ENCODE data around the gene NPY1R. TPM values are rescaled to one million over a fixed set of nuclear protein-coding genes. Genes with fewer than 3 reads are reported as not detected.

The NPY1R gene
- total RNA-seq, 1 experiment from 2014 or later = 0.39 TPM

DNA sequence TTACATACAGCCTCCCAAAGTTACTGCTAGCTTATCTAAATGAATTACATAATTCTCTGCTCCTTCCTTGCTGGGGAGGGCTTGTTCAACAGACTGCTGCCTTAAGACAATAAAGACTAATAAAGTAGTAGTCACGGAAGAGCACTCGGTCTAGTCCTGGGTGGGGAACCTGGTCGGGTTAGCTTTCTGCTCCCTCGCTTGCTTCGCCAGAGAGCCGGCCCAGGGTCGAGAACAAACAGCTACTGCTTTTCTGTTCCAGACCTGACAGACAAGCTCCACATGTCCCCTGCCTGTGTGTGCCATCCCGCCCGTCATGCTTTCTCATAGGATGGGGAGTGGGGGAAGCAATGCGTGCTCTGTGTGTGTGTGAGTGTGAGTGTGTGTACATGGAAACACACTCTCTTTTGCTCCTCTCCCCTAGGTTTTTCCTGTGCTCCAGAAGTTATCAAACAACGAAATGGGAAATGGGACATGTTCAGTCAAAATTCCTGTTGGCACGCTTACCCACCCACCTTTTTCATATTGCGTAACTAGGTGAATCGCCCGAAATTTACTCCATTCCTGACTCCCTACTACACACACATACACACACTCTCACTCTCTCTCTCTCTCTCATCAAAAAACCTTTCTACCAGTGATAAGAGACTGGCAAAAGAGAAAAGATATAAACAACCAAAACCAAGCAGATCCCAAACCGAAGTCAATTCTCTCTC, 1.3 kb downstream of the NPY1R start:
- no peak overlapping the region for H2AFZ ChIP-seq (ENCODE audit: low read depth, low read length, poor library complexity, severe bottlenecking)
- ATAC-seq (no peak), DNase-seq (ENCODE audit: low read depth, low spot score) (no peak)
- H3K9me2 ChIP-seq (ENCODE audit: insufficient read depth) = no peaks in the 10 kb centered on the region
- no peaks in the 10 kb centered on the region for H3K36me3 ChIP-seq (ENCODE audit: control insufficient read depth in 1 of 2, insufficient read depth in 2 of 2, low read length in 2 of 2)
- TF ChIP-seq CEBPB (IDR thresholded peaks at IDR 0.05; ENCODE audit: low read depth) (no peak), EZH2phosphoT487 (IDR thresholded peaks at IDR 0.05; ENCODE audit: borderline replicate concordance) (no peak)
- no peak overlapping the region for H3K9ac ChIP-seq (ENCODE audit: low read length)
- no peak overlapping the region for H3K4me2 ChIP-seq (ENCODE audit: low read length)
- no TSS peak for BruUV-seq (replicated peaks)
- ChIA-PET POLR2A (no interaction called here), CTCF (no interaction called here), RAD21 (ENCODE audit: low non-redundant PET in 1 of 2, low total read pairs in 2 of 2, uncharacterized antibody in 2 of 2, unreplicated experiment in 2 of 2) (no interaction called here)
- H3K27ac ChIP-seq (ENCODE audit: low read depth, low read length) = no peak overlapping the region
- no peaks in the 10 kb centered on the region for H3K79me2 ChIP-seq (ENCODE audit: insufficient read depth, low read length)
- no peaks in the 10 kb centered on the region; a peak in 1 of 4 replicates for H3K4me1 ChIP-seq (ENCODE audit: control insufficient read depth in 1 of 2, insufficient read depth in 2 of 2, low read length in 2 of 2)
- H3K27me3 ChIP-seq (ENCODE audit: insufficient read depth, low read length) = no peaks in the 10 kb centered on the region
- no peak overlapping the region for H3K4me3 ChIP-seq (replicated peaks in 1 of 2; ENCODE audit: low read depth in 1 of 2, low read length in 2 of 2)
- no peaks in the 10 kb centered on the region for H3K9me3 ChIP-seq (ENCODE audit: control insufficient read depth in 1 of 2, insufficient read depth in 1 of 2, low read depth in 1 of 2, low read length in 2 of 2)
- intact Hi-C loops (cut with micrococcal nuclease) = loop anchor here (5.0 kb wide), 1 partner anchor 834 kb away; no protein-coding TSS in a partner anchor
- no peaks in the 10 kb centered on the region for H4K20me1 ChIP-seq (ENCODE audit: insufficient read depth)

DNA sequence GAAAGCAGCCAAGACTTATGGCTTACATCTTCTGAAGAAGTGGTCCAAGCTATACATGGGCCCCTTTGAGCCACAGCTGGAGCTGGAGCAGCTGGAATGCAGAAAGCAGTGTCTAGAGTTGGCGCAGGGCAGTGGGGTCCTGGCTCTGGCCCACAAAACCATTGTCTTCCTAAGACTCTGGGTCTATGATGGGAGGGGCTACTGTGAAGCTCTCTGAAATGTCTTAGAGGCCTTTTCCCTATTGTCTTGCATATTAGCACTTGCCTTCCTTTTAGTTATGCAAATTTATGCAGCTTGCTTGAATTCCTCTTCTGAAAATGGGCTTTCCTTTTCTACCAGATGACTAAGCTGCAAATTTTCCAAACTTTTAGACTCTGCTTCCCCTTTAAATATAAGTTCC, 15.3 kb downstream of the NPY1R start:
- H4K20me1 ChIP-seq (ENCODE audit: insufficient read depth) = no peaks in the 10 kb centered on the region
- DNase-seq (ENCODE audit: low read depth, low spot score) = no peak
- ChIA-PET RAD21 (ENCODE audit: low non-redundant PET in 1 of 2, low total read pairs in 2 of 2, uncharacterized antibody in 2 of 2, unreplicated experiment in 2 of 2) (no interaction called here), POLR2A (no interaction called here), CTCF (no interaction called here)
- no peak overlapping the region for H3K27ac ChIP-seq (ENCODE audit: low read depth, low read length)
- H3K27me3 ChIP-seq (ENCODE audit: insufficient read depth, low read length) = no peaks in the 10 kb centered on the region
- no peak overlapping the region for H3K4me2 ChIP-seq (ENCODE audit: low read length)
- no TSS peak for BruUV-seq (replicated peaks)
- intact Hi-C loops (cut with micrococcal nuclease) = no loop called here
- no peaks in the 10 kb centered on the region for H3K79me2 ChIP-seq (ENCODE audit: insufficient read depth, low read length)
- H3K9me2 ChIP-seq (ENCODE audit: insufficient read depth) = no peaks in the 10 kb centered on the region; the same call in 1 of the 2 replicates
- no peak overlapping the region for H3K4me3 ChIP-seq (replicated peaks in 1 of 2; ENCODE audit: low read depth in 1 of 2, low read length in 2 of 2)
- no peaks in the 10 kb centered on the region for H3K9me3 ChIP-seq (ENCODE audit: control insufficient read depth in 1 of 2, insufficient read depth in 1 of 2, low read depth in 1 of 2, low read length in 2 of 2)
- H3K9ac ChIP-seq (ENCODE audit: low read length) = no peak overlapping the region
- H3K4me1 ChIP-seq (ENCODE audit: control insufficient read depth in 1 of 2, insufficient read depth in 2 of 2, low read length in 2 of 2) = no peaks in the 10 kb centered on the region
- H3K36me3 ChIP-seq (ENCODE audit: control insufficient read depth in 1 of 2, insufficient read depth in 2 of 2, low read length in 2 of 2) = no peaks in the 10 kb centered on the region
- H2AFZ ChIP-seq (ENCODE audit: low read depth, low read length, poor library complexity, severe bottlenecking) = no peak overlapping the region
- ATAC-seq = no peak
- TF ChIP-seq CBX3 (IDR thresholded peaks at IDR 0.05; ENCODE audit: low read depth) (no peak), CTCF (IDR thresholded peaks at IDR 0.05 in 2 of 3, conservative IDR thresholded peaks at IDR 0.05 in 1 of 3; ENCODE audit: borderline replicate concordance in 1 of 3, insufficient read depth in 1 of 3, low read depth in 2 of 3, low read length in 2 of 3) (no peak), ZFX (IDR thresholded peaks at IDR 0.05) (no peak), EZH2 (IDR thresholded peaks at IDR 0.05) (no peak), CEBPB (IDR thresholded peaks at IDR 0.05; ENCODE audit: low read depth) (no peak), FOSL1 (IDR thresholded peaks at IDR 0.05; ENCODE audit: low read depth) (no peak), POLR2A (IDR thresholded peaks at IDR 0.05; ENCODE audit: borderline replicate concordance, extremely low read depth, insufficient read depth, insufficient read length) (no peak), YY1 (IDR thresholded peaks at IDR 0.05; ENCODE audit: extremely low read depth, insufficient replicate concordance, low read depth, low read length) (no peak), POLR2AphosphoS5 (IDR thresholded peaks at IDR 0.05; ENCODE audit: low read depth, low read length) (no peak), TCF7L2 (IDR thresholded peaks at IDR 0.05; ENCODE audit: borderline replicate concordance, extremely low read depth, insufficient read depth, insufficient read length) (no peak), SP1 (IDR thresholded peaks at IDR 0.05; ENCODE audit: low read depth) (no peak), EGR1 (IDR thresholded peaks at IDR 0.05; ENCODE audit: low read depth) (no peak)
- TF ChIP-seq, protein P1, sequence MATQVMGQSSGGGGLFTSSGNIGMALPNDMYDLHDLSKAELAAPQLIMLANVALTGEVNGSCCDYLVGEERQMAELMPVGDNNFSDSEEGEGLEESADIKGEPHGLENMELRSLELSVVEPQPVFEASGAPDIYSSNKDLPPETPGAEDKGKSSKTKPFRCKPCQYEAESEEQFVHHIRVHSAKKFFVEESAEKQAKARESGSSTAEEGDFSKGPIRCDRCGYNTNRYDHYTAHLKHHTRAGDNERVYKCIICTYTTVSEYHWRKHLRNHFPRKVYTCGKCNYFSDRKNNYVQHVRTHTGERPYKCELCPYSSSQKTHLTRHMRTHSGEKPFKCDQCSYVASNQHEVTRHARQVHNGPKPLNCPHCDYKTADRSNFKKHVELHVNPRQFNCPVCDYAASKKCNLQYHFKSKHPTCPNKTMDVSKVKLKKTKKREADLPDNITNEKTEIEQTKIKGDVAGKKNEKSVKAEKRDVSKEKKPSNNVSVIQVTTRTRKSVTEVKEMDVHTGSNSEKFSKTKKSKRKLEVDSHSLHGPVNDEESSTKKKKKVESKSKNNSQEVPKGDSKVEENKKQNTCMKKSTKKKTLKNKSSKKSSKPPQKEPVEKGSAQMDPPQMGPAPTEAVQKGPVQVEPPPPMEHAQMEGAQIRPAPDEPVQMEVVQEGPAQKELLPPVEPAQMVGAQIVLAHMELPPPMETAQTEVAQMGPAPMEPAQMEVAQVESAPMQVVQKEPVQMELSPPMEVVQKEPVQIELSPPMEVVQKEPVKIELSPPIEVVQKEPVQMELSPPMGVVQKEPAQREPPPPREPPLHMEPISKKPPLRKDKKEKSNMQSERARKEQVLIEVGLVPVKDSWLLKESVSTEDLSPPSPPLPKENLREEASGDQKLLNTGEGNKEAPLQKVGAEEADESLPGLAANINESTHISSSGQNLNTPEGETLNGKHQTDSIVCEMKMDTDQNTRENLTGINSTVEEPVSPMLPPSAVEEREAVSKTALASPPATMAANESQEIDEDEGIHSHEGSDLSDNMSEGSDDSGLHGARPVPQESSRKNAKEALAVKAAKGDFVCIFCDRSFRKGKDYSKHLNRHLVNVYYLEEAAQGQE (IDR thresholded peaks at IDR 0.05; ENCODE audit: low read depth) = no peak
- TF ChIP-seq, protein P2, sequence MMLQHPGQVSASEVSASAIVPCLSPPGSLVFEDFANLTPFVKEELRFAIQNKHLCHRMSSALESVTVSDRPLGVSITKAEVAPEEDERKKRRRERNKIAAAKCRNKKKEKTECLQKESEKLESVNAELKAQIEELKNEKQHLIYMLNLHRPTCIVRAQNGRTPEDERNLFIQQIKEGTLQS (IDR thresholded peaks at IDR 0.05) = no peak
